GM21737 (cell line): Measurements from ENCODE around the gene ENDOD1.

ENCODE experiments used
- ATAC-seq: cut with Tn5 transposase; IDR thresholded peaks from one replicate; pipeline ENCODE4 v1.9.1; 2021; ENCODE audit warnings: mild to moderate bottlenecking, moderate library complexity; ENCODE audit not compliant: unreplicated experiment

Gene ENDOD1

GRCh38 chr11:95074792-95075563, 14.7 kb upstream of the ENDOD1 start:
- no peak for ATAC-seq

- ATAC-seq = peak; percentile 63
Measured at GRCh38 chr11:95076416-95076815, 13.2 kb upstream of the ENDOD1 start.

- ATAC-seq = no peak
Measured at GRCh38 chr11:95076981-95077380, 12.7 kb upstream of the ENDOD1 start.

GRCh38 chr11:95078526-95078925, 11.1 kb upstream of the ENDOD1 start:
- no peak for ATAC-seq

GRCh38 chr11:95081010-95081409, 8.6 kb upstream of the ENDOD1 start:
- no peak for ATAC-seq

- no peak for ATAC-seq
Measured at GRCh38 chr11:95081412-95081811, 8.2 kb upstream of the ENDOD1 start.

GRCh38 chr11:95082576-95083001, 7.1 kb upstream of the ENDOD1 start:
- no peak for ATAC-seq

GRCh38 chr11:95084509-95084908, 5.1 kb upstream of the ENDOD1 start:
- no peak for ATAC-seq

GRCh38 chr11:95085117-95085816, 4.4 kb upstream of the ENDOD1 start:
- ATAC-seq = no peak

- ATAC-seq = no peak
Measured at GRCh38 chr11:95086151-95086550, 3.5 kb upstream of the ENDOD1 start.

- no peak for ATAC-seq
Measured at GRCh38 chr11:95086836-95087570, 2.6 kb upstream of the ENDOD1 start.

- peak; percentile 41 for ATAC-seq
Measured at GRCh38 chr11:95088946-95089619, 563 bp upstream of the ENDOD1 start.

GRCh38 chr11:95091663-95092180, 2.1 kb downstream of the ENDOD1 start:
- no peak for ATAC-seq

- no peak for ATAC-seq
Measured at GRCh38 chr11:95092549-95093324, 3.1 kb downstream of the ENDOD1 start.

- ATAC-seq = no peak
Measured at GRCh38 chr11:95093548-95093947, 3.9 kb downstream of the ENDOD1 start.

GRCh38 chr11:95095858-95096587, 6.4 kb downstream of the ENDOD1 start:
- ATAC-seq = peak; percentile 76

GRCh38 chr11:95097209-95097608, 7.6 kb downstream of the ENDOD1 start:
- ATAC-seq = no peak

- no peak for ATAC-seq
Measured at GRCh38 chr11:95098826-95099225, 9.2 kb downstream of the ENDOD1 start.

- ATAC-seq = no peak
Measured at GRCh38 chr11:95100191-95100648, 10.6 kb downstream of the ENDOD1 start.
